ENCODE results near the gene TRPM3. TPM values are rescaled to one million over a fixed set of nuclear protein-coding genes. Genes with fewer than 3 reads are reported as not detected.

Gene TRPM3
- total RNA-seq, 4 donors from 2014 or later, result 0.11 to 1.3 (median 0.21) TPM

GRCh38 chr9:70517926-70518610, 603.4 kb downstream of the TRPM3 start:
- 90% methylated on average over 1 of the region's 1 CpG for WGBS
- Histone ChIP-seq H3K9me3 (no peaks in the 10 kb centered on the region), H3K4me3 (no peak overlapping the region), H3K36me3 (no peaks in the 10 kb centered on the region), H3K4me1 (no peaks in the 10 kb centered on the region), H3K27ac (no peak overlapping the region), H3K27me3 (no peaks in the 10 kb centered on the region)
- no peak for DNase-seq (ENCODE audit: low spot score in 2 of 2)
- TF ChIP-seq POLR2A (IDR thresholded peaks at IDR 0.05), result no peak

DNA sequence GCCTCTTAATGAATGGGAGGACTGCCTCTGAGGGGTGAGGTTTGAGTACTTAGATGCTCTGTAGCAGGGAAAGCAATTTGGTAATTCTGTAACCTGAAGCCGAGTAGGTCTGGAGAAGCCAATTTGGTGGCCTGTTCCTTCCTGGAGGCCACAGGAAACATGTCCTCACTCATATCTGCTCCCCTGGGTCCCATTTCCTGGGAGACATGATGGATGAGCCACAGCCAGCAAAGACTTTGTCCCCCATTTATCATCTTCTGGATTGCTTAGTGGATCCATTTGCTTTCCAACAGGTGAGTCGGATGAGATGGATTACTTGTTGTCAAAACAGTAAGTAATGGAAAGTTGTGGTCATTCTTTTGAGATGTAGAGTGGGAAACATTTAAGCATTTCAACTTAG, 607.1 kb downstream of the TRPM3 start:
- DNase-seq (ENCODE audit: low spot score in 2 of 2), result no peak
- no peak overlapping the region for H3K27ac ChIP-seq
- no peaks in the 10 kb centered on the region for H3K9me3 ChIP-seq
- WGBS, result 89% methylated on average over 2 of the region's 2 CpGs
- no peaks in the 10 kb centered on the region for H3K36me3 ChIP-seq
- TF ChIP-seq POLR2AphosphoS5 (IDR thresholded peaks at IDR 0.05) (no peak), CTCF (IDR thresholded peaks at IDR 0.05) (no peak), EP300 (IDR thresholded peaks at IDR 0.05) (no peak), POLR2A (IDR thresholded peaks at IDR 0.05) (no peak)
- H3K4me1 ChIP-seq, result no peaks in the 10 kb centered on the region
- no peak overlapping the region for H3K4me3 ChIP-seq
- H3K27me3 ChIP-seq, result no peaks in the 10 kb centered on the region

- no peak overlapping the region for H3K27ac ChIP-seq
- no peak for DNase-seq (ENCODE audit: low spot score in 2 of 2)
- no peaks in the 10 kb centered on the region for H3K27me3 ChIP-seq
- H3K9me3 ChIP-seq, result no peaks in the 10 kb centered on the region
- H3K4me3 ChIP-seq, result no peak overlapping the region
- TF ChIP-seq CTCF (IDR thresholded peaks at IDR 0.05) (no peak), POLR2AphosphoS5 (IDR thresholded peaks at IDR 0.05) (no peak), EP300 (IDR thresholded peaks at IDR 0.05) (no peak), POLR2A (IDR thresholded peaks at IDR 0.05) (no peak)
- WGBS, result 88% methylated on average over 3 of the region's 3 CpGs
- no peaks in the 10 kb centered on the region for H3K36me3 ChIP-seq
- H3K4me1 ChIP-seq, result no peaks in the 10 kb centered on the region
These were observed 609.6 kb downstream of the TRPM3 start for GRCh38 chr9:70511858-70512257.

- no peak for DNase-seq (ENCODE audit: low spot score in 2 of 2)
- no peaks in the 10 kb centered on the region for H3K36me3 ChIP-seq
- TF ChIP-seq CTCF (IDR thresholded peaks at IDR 0.05) (peak in 1 of 2 donors; percentile 30), EP300 (IDR thresholded peaks at IDR 0.05) (no peak)
- no peaks in the 10 kb centered on the region for H3K27me3 ChIP-seq
- 81% methylated on average over 3 of the region's 3 CpGs for WGBS
- H3K4me3 ChIP-seq, result no peak overlapping the region
- no peak overlapping the region for H3K27ac ChIP-seq
- H3K9me3 ChIP-seq, result no peaks in the 10 kb centered on the region
- H3K4me1 ChIP-seq, result no peaks in the 10 kb centered on the region
These were observed 611.2 kb downstream of the TRPM3 start for GRCh38 chr9:70510157-70510770.

GRCh38 chr9:70506159-70506558, 615.3 kb downstream of the TRPM3 start:
- TF ChIP-seq CTCF (IDR thresholded peaks at IDR 0.05) (no peak), EP300 (IDR thresholded peaks at IDR 0.05) (no peak), POLR2A (IDR thresholded peaks at IDR 0.05) (no peak), POLR2AphosphoS5 (IDR thresholded peaks at IDR 0.05) (no peak)
- Histone ChIP-seq H3K27ac (no peak overlapping the region), H3K4me1 (peaks cover 3% of the 10 kb centered on the region), H3K27me3 (no peaks in the 10 kb centered on the region), H3K4me3 (no peak overlapping the region), H3K36me3 (no peaks in the 10 kb centered on the region), H3K9me3 (no peaks in the 10 kb centered on the region)
- 66% methylated on average over 2 of the region's 2 CpGs for WGBS
- no peak for DNase-seq (ENCODE audit: low spot score in 2 of 2)
